Uterus (tissue), 2 donors: ENCODE results near the gene SAMD8.

Experiments
- CTCF ChIP-seq, 4 experiments: fragments of 200-600 bp in 2 of 4; fragments of 450-650 bp in 2 of 4; sonication (generic) in 2 of 4; IDR thresholded peaks; one replicate each; pipeline ENCODE4 v1.5.1; 2016 to 2019; ENCODE audit warnings: antibody characterized with exemption in 4 of 4, mild to moderate bottlenecking in 2 of 4, moderate library complexity in 1 of 4
- POLR2A ChIP-seq, 2 donors: fragments of 450-650 bp; IDR thresholded peaks; one replicate each; pipeline ENCODE4 v1.6.1; 2016; ENCODE audit warnings: antibody characterized with exemption in 2 of 2, mild to moderate bottlenecking in 1 of 2, moderate library complexity in 1 of 2

- TF ChIP-seq CTCF (IDR thresholded peaks at IDR 0.05) (peak; percentile 42 to 69 (median 48)), POLR2A (IDR thresholded peaks at IDR 0.05) (peak; percentile 85 to 95)
Observed at GRCh38 chr10:75111365-75111906, at the start of gene SAMD8.
